GF-D8 (cell line): Measurements from ENCODE around the gene ATRNL1.
"Not testable (repeated sequence)": the region's sequence is repeated elsewhere in the genome, so short reads cannot be mapped to it uniquely, and the experiment has no call there.

Experiments used
- DNase-seq: peaks from one replicate; lab custom pipeline; 2025; lab: John Stamatoyannopoulos, UW

ATRNL1 gene

GRCh38 chr10:115091161-115091560 is 2.0 kb upstream of the ATRNL1 start:
- no peak for DNase-seq

DNA sequence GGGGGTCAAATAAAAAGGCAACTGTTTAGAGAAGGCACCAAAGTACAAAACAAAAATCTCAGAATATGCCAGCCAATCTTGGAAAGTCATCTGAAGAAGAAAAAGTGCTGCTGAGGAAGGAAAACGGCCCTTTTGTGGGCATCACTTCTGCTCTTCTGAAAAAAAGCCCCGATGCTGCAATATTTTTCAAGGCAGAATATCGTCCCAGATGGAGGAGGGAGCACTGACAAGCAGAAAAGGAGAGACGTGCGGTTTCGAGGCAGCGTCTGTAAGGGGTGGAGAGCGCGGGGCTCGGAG is 959 bp upstream of the ATRNL1 start:
- DNase-seq, result no peak

GRCh38 chr10:115092555-115093285 is 445 bp upstream of the ATRNL1 start:
- no peak for DNase-seq

- no peak for DNase-seq
These were observed 727 bp downstream of the ATRNL1 start for GRCh38 chr10:115093776-115094408.

DNA sequence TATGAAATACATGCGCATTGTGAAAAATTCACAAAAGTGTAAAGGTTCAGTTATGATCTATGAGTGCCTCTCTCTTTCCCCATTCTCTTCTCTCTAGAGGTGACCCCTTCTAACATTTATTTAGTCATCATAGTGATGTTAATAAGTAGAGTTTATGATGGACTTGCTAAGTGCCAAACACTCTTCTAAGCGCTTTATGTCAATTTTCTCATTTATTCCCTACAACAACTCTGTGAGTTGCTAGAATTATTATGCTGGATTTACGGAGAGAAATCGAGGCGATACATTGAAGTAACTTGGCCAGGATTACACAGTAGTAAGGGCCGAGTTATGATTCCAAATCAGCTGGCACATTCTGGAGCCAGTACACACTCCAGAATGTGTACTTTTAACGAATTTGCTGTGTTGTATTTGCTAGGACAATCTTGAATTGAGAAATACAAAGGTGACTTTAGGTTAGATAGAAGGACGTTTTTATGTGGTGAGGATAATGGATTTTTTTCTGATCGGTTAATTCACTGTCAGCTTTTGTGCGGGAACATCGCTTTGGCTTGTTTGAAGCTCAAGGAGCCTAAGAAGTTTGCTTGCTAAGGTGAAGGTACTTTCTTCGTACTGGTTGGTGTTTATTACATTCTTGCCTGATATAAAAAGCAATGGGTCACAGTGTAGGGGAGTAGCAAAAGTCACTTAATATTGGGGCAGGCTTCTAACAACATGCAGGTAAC is 1.4 kb downstream of the ATRNL1 start:
- DNase-seq, result no peak

DNA sequence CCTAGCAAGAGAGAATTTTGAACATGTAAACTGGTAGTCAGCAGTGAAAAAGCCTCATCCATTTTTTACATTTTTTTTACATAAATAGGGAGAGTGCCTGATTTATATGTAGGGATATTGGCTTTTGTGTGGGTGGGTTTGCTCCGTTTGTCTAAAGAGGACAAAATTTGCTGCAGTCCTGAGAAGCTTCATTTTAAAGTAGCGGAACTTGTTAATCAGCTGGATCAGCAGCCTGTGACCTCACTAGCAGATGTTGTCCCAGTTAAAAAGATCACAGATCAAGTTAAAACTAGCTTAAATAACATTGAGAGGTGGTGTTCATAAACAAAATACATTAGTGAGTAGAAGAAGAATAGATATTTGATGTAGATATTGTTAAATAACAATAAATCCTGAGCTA is 2.6 kb downstream of the ATRNL1 start:
- DNase-seq, result no peak

DNA sequence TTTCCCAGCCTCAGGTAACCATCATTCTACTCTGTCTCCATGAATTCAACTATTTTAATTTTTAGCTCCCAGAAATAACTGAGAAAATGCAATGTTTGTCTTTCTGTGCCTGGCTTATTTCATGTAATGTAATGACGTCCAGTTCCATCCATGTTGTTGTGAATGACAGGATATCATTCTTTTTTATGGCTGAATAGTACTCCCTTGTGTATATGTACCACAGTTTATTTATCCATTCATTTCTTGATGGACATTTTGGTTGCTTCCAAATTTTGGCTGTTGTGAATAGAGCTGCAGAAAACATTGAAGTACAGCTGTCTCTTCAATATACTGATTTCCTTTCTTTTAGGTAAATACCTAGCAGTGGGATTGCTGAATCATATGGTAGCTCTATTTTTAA is 10.5 kb downstream of the ATRNL1 start:
- DNase-seq, result no peak

GRCh38 chr10:115105411-115105810 is 12.2 kb downstream of the ATRNL1 start:
- DNase-seq, result not testable (repeated sequence)

DNA sequence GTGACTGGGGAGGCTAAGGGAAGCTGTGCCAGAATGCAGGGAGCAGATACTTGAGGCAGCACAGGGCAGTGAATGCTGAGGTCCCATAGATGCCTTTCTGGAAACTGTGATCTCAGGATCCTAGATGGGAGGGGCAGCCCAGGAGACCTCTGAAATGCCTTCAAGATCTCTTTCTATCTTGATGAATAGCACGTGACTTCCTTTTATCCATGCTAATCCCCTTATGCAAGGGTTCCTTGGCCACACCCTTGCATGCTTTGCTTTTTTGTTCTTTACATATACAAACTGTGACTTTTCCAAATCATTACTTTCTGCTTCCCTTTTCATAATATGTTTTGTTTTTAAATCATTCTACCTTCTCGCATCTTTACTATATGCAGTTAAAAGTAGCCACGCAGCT is 14.7 kb downstream of the ATRNL1 start:
- no peak for DNase-seq

GRCh38 chr10:115117301-115117700 is 24.1 kb downstream of the ATRNL1 start:
- no peak for DNase-seq

- no peak for DNase-seq
These were observed 25.2 kb downstream of the ATRNL1 start for GRCh38 chr10:115118346-115118745.

GRCh38 chr10:115125505-115125904 is 32.3 kb downstream of the ATRNL1 start:
- no peak for DNase-seq

DNA sequence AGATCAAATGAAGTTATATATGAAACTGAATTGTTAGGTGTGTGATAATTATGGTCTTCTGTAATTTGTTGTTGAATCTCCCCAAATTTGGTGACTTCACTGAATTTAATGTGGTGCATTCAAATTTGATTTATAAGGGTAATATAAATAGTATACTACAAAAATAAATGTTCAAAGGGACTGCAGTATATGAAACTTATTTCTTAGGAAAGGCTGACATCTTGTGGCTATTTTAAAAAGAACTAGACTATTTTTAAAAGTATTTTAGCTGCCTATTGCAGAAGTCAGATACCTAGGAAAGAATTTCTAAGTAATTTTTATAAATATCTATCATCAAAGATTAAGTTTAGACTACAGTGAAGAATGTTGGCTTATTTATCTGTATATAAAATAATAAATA is 36.6 kb downstream of the ATRNL1 start:
- no peak for DNase-seq

- no peak for DNase-seq
These were observed 43.5 kb downstream of the ATRNL1 start for GRCh38 chr10:115136616-115137015.

DNA sequence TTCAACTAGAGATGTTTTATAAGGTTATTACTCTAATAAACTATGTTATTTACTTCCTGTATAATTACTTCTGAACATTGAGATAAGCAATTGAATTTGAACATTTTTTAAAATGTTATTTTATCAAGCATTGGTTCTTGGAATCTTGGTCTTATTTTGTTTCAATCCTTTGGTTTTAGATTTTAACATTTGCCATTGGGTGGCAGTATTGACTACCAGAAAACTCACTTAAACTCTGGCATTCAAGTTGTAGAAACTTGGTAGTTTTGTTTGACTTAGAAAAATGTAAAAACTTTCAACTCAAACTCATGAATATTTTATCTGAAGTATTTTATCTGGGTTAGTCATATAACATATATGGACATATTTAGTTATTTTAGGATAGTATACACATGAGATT is 48.1 kb downstream of the ATRNL1 start:
- DNase-seq, result no peak

DNA sequence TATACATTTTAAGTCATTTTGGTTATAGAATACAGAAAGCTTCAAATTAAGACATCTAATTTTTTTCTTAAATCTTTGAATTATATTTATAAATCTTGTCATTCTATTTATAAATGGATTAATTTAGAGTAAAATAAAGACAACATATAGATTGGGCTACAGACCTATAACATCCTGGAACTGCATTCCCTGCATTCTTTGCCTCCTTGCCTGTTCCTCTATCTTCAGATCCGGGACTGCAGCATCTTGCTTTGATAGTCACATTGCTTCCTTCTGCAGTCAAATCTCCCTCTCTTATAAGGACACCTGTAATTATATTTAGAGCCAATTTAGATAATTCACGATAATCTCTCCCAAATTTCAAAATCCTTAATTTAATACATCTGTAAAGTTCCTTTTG is 64.2 kb downstream of the ATRNL1 start:
- no peak for DNase-seq

- DNase-seq, result no peak
These were observed 70.0 kb downstream of the ATRNL1 start for GRCh38 chr10:115163129-115163528.

DNA sequence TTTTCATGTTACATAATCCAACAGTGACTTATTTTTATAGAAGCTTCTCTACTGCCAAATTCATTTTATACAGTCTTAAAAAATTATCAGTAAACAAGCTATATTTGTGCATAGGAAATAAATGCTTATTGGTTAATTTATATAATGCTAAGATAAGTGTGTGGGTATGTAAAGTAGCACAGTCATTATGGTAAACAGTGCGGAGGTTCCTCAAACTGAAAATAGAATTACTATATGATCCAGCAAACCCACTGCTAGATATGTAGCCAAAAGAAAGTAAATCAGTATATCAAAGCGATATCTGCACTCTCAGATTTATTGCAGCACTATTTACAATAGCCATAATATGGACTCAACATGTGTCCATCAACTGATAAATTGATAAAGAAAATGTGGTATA is 71.1 kb downstream of the ATRNL1 start:
- DNase-seq, result no peak

GRCh38 chr10:115167751-115168150 is 74.6 kb downstream of the ATRNL1 start:
- DNase-seq, result no peak

GRCh38 chr10:115171392-115171960 is 78.3 kb downstream of the ATRNL1 start:
- DNase-seq, result no peak

DNA sequence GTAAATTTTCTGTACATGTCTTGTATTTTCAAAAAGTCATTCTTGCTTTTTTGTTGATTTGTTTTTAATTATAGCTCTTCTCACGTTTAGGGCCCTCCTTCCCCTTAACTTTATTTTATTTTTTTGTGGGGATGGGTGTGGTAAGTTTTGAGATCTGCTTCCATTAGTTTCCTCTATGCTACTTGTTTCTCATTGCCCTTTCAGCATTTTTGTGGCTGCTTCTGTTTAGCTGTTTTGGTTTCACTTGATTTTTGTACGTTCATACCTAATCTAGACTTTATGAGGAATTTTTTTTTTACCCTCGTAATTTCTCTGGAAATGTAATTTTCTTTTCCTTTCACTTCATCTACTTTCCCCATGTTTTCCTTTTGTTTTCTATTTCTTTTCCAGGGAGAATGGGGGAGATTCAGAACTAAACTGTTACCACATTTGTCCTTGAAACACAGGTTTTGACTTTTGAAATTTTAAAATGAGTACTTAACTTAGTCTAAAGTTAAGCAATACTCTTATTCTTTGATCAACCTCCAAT is 80.8 kb downstream of the ATRNL1 start:
- no peak for DNase-seq

- DNase-seq, result not testable (repeated sequence)
These were observed 114.1 kb downstream of the ATRNL1 start for GRCh38 chr10:115207276-115207675.

DNA sequence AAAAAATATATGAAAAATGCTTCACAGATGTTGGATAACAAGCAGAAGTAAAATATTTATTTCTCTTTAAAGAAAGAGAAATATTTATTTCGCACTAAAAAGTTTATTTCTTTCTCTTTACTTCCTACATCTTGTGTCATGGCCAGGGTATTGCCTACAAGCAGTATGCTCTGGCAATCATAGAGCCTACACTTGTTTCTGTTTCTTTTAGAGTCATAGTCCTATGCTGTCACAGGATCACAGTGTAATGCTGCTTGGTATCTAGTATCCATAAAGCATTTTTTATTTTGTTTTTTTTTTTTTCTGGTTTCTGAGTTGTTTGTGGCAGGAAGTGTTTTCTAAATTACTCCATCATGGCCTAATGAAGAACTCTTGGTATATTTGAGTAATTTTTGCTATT is 116.0 kb downstream of the ATRNL1 start:
- no peak for DNase-seq
